Stimulated activated CD4-positive, alpha-beta T cell treated with anti-CD3 and anti-CD28 coated beads, Interleukin-4, amount 100 ng/mL, for 4 hours (primary cell): ENCODE results near the gene FFAR1.

Source experiments
- DNase-seq, 2 experiments: peaks; one replicate each; pipeline ENCODE4 v3.0.0-alpha.2; 2020

The FFAR1 gene

GRCh38 chr19:35316560-35316959, 31.1 kb upstream of the FFAR1 start:
- DNase-seq = no peak

DNA sequence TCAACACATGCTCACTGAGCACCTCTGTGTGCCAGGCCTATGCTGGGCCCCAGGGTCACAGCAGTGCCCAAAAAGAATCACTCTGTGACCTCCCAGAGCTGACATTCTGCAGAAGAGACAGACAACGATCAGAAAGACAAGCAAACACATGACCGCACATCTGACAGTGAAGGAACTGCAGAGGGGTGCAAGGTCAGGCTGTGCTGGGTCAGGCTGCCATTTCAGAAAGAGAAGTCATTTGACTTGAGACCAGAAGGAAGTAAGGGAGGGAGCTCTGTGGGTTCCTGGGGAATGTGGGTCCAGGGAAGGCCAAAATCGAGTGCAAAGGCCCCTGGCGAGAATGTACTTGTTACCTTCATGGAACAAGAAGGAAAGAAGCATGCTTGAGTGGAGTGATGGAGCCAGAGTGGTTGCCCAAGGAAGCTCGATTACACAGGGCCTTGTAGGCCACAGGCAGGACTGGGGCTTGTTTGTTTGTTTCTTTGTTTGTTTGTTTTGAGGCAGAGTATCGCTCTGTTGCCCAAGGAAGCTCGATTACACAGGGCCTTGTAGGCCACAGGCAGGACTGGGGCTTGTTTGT, 30.1 kb upstream of the FFAR1 start:
- DNase-seq = no peak

- DNase-seq = no peak
Measured at GRCh38 chr19:35318679-35319448, 28.8 kb upstream of the FFAR1 start.

- DNase-seq = no peak
Measured at GRCh38 chr19:35320065-35320713, 27.5 kb upstream of the FFAR1 start.

DNA sequence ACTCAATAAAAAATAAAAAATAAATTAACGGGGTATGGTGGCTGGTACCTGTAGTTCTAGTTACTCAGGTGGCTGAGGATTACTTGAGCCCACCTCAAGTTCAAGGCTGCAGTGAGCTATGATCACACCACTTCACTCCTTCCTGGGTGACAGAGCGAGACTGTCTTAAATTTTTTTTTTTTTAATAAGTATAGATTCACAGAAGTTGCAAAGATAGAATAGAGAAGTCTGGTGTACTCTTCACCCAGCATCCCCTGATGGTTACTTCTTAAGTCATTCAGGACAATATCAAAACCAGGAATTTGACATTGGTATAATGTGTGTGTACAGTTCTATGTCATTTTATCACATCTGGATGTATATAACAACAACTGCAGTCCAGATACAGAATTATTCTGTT, 26.4 kb upstream of the FFAR1 start:
- no peak for DNase-seq

- DNase-seq = no peak
Measured at GRCh38 chr19:35322014-35322413, 25.7 kb upstream of the FFAR1 start.

- no peak for DNase-seq
Measured at GRCh38 chr19:35327642-35328041, 20.1 kb upstream of the FFAR1 start.

GRCh38 chr19:35328851-35329285, 18.8 kb upstream of the FFAR1 start, which contains the start of gene CD22:
Gene CD22 (plus strand): TSS chr19:35329187. CDS start chr19:35332041, 2,854 bp downstream.
- no peak for DNase-seq

DNA sequence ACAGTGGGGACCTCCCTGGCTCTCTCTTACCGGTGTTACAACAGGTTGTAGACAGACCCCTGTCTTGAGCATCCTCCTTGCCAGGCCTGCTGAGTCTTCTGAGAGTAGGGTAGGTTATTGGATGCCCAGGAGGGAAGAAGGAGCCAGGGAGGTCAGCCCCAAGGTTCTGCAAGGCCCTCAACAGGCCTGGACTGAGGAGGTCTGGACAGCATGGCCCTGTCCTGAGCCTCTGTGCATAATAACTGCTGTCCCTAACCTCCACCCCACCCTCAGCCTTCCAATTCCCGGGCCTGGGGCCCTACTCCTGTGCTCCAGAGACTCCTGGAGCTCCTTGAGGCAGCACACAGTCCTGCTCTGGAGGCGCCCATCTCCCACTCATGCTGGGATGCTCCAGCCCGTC, 18.4 kb upstream of the FFAR1 start:
- no peak for DNase-seq

- no peak for DNase-seq
Measured at GRCh38 chr19:35330475-35330874, 17.2 kb upstream of the FFAR1 start.

DNA sequence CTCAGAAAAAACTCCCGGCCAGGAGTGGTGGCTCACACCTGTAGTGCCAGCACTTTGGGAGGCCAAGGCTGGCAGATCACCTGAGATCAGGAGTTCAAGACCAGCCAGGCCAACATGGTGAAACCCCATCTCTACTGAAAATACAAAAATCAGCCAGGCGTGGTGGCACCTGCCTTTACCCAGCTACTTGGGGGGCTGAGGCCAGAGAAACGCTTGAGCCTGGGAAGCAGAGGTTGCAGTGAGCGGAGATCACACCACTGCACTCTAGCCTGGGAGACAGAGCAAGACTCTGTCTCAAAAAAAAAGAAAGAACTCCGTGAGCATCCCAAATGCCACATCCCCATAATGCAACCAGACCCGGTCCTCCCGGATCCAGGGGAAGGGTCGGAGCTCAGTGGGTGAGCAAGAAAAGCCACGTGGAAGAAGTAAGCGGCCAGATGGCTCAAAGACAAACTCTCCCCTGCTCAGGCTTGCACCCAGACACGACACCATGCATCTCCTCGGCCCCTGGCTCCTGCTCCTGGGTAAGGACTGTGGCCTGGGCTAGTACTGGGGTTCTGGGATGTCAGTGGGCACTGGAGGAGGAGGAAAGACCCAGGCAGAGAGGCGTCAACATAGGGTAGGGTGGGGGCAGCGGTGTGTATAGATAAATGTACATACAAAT, 16.0 kb upstream of the FFAR1 start:
- DNase-seq = no peak

GRCh38 chr19:35332817-35333216, 14.9 kb upstream of the FFAR1 start:
- no peak for DNase-seq

DNA sequence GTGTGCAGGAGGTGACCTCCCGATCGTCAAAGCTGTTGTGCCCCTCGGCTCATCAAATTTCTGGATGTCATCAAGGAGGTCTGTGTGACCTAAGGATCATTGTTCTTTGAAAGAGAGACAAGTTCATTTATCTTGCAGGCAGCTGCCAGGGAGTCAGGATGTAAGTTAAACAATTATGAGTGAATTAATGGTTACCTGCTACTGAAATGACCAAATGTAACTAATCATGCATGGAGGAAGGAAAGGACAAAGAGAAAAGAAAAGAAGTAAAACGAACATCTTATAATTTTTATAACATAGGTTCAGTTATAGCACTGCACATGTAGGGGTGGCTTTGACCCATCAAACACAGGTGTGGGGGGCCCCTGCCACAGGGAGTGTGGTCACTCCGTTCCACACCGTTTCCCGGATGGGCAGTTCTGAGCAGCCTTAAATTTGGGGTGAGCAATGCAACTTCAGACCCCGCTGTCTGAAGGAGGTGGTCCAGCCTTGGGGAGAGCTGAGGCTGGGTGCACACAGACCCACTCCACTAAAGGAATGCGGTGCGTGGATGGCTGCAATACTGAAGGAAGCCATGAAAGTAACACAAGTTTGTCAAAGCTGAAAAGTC, 13.5 kb upstream of the FFAR1 start:
- DNase-seq = no peak

DNA sequence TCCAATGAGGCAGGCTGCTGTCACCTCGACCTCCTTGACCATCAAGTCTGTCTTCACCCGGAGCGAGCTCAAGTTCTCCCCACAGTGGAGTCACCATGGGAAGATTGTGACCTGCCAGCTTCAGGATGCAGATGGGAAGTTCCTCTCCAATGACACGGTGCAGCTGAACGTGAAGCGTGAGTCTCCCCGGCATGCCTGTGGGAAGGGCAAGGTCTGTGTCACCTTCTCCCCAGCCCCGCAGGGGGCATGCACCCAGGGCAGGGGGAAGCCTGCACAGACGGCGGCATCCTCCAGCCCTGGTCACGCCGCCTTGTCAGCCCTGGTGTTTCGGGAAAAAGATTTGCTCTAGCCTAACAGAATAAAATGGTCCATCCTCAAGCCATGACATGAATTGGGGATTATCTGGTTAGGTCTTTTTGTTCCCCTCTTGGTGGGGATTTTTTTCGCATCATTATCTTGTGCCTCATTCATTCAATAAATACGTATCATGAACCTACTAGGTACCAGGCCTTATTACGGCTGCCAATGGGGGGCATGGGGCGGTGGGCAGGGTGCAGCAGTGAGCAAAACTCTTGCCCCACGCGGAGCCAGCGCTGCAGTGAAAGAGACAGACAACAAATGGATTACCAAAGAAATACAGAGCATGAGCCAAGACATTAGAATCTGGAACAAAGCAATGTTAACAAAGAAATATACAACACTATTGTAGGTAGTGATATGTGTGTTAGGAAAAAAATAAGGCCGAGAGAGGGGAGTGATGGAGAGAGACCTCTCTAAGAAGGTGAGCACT, 11.3 kb upstream of the FFAR1 start:
- no peak for DNase-seq

DNA sequence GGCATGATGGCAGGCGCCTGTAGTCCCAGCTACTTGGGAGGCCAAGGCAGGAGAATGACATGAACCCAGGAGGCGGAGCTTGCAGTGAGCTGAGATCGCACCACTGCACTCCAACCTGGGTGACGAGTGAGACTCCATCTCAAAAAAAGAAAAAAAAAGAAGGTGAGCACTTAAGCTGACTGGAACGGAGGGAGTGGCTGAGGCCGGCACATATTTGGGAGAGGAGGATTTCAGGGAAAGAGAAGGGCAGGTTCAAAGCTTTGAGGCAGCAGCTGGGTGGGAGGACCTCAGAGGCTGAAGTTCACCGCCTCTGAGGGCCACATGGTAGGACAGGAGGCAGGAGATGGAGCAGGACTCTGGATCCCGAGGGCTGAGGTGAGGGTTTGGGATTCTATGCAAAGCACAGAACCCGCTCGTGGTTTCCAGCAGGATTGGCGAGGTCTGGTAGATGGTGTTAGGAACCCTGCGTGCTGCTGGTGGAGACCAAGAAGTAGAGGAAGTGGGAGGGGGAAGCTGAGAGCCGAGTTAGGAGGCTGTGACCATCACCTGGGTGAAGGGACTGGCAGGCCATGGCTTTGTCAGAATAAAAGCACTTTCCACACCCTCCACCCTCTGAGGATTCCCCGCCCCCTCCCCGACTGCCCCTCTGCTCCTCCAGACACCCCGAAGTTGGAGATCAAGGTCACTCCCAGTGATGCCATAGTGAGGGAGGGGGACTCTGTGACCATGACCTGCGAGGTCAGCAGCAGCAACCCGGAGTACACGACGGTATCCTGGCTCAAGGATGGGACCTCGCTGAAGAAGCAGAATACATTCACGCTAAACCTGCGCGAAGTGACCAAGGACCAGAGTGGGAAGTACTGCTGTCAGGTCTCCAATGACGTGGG, 10.4 kb upstream of the FFAR1 start:
- no peak for DNase-seq

DNA sequence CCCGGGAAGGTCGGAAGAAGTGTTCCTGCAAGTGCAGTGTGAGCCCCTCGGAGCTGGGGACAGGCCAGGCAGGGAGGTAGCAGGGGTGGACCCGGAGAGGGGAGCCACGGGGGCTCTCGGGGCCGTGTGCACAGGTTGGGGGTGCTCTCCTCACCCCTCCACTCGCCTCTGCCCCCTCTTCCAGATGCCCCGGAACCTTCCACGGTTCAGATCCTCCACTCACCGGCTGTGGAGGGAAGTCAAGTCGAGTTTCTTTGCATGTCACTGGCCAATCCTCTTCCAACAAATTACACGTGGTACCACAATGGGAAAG, 9.8 kb upstream of the FFAR1 start:
- DNase-seq = no peak

GRCh38 chr19:35340431-35340830, 7.3 kb upstream of the FFAR1 start:
- no peak for DNase-seq

DNA sequence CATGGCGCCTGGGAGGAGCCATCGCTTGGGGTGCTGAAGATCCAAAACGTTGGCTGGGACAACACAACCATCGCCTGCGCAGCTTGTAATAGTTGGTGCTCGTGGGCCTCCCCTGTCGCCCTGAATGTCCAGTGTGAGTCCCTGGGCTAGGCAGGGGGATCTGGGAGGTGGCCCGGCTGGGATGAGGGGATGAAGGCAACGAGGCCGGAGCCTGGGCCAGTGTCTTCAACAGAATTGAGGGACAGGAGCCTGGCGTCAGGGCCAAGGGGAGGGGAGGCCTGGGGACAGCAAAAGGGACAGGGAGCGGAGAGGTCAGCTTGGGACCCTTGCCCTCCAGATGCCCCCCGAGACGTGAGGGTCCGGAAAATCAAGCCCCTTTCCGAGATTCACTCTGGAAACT, 6.7 kb upstream of the FFAR1 start:
- no peak for DNase-seq

GRCh38 chr19:35341565-35342225, 6.0 kb upstream of the FFAR1 start:
- DNase-seq = no peak

DNA sequence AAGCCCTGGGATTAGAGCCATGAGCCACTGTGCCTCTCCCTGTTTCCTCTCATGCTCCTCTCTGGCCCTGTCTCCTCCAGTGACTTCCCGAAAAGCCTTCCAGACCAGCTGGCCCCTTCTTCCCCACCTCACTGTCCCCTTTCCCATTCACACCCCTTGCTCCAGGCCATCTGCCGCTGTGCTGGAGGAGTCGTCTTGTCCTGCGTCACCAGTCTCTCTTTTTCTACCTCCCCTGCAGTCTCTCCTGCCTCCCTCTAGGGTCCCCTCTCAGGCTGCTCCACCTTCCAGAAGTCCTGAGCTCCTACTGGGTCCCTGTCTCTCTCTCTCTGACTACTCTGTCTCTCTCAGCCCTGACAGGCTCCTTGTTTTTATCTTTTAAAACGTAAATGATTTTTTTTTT, 5.3 kb upstream of the FFAR1 start:
- DNase-seq = no peak

- DNase-seq = no peak
Measured at GRCh38 chr19:35344511-35345031, 3.1 kb upstream of the FFAR1 start.
